Panc1 (cell line): ENCODE results near the gene FBXL15. TPM values are rescaled to one million over a fixed set of nuclear protein-coding genes. Genes with fewer than 3 reads are reported as not detected.

ENCODE experiments used
- ATAC-seq: fragments of 200-7000 bp; cut with Tn5 transposase; 2 replicates; pipeline ENCODE4 v1.9.1; 2020; ENCODE audit warnings: mild to moderate bottlenecking, moderate library complexity
- BruUV-seq: library from RNA; stranded (reverse); fragments of 400-500 nt; replicated peaks from 2 replicates; lab custom pipeline; 2021; lab: Mats Ljungman, UMichigan
- CTCF ChIA-PET: fragments of 300-600 bp; sonication (Branson Sonifier 250); formaldehyde crosslinking; loops from one replicate; lab custom pipeline; 2022; ENCODE audit warnings: antibody characterized with exemption; lab: Charles Lee
- POLR2A ChIA-PET: fragments of 300-600 bp; sonication (Branson Sonifier 250); formaldehyde crosslinking; loops from one replicate; lab custom pipeline; 2022; ENCODE audit warnings: antibody characterized with exemption; lab: Charles Lee
- DNase-seq: peaks from one replicate; pipeline ENCODE4 v3.0.0-alpha.2; 2010; ENCODE audit warnings: low read depth, low spot score
- H3K27ac ChIP-seq: 2 replicates; pipeline ENCODE4 v1.5.1; 2011; ENCODE audit warnings: mild to moderate bottlenecking, low read length, inconsistent platforms
- H3K27me3 ChIP-seq: fragments of 200-500 bp; sonication (Bioruptor generic); 2 replicates; pipeline ENCODE4 v1.6.0; 2014; ENCODE audit warnings: low read length, inconsistent platforms; ENCODE audit not compliant: control insufficient read depth, insufficient read depth
- H3K36me3 ChIP-seq: fragments of 200-500 bp; sonication (Bioruptor generic); 2 replicates; pipeline ENCODE4 v1.5.1; 2014; ENCODE audit warnings: inconsistent platforms, mild to moderate bottlenecking, low read length, moderate library complexity; ENCODE audit not compliant: control insufficient read depth, insufficient read depth
- H3K4me1 ChIP-seq: 2 replicates; pipeline ENCODE4 v1.5.1; 2011; ENCODE audit warnings: inconsistent platforms, mild to moderate bottlenecking, low read length, moderate library complexity; ENCODE audit not compliant: control insufficient read depth, insufficient read depth
- H3K4me3 ChIP-seq, 2 experiments: 2 replicates each; pipeline ENCODE4 v1.5.1; 2011 to 2012; ENCODE audit warnings: low read depth in 2 of 2, low read length in 2 of 2, mild to moderate bottlenecking in 2 of 2, inconsistent platforms in 1 of 2, moderate library complexity in 1 of 2
- H3K9me3 ChIP-seq: fragments of 200-500 bp; sonication (Bioruptor generic); 2 replicates; pipeline ENCODE4 v1.5.1; 2014; ENCODE audit warnings: low read depth, mild to moderate bottlenecking, inconsistent platforms, low read length, moderate library complexity; ENCODE audit not compliant: control insufficient read depth, insufficient read depth
- POLR2AphosphoS5 ChIP-seq: IDR thresholded peaks from 2 replicates; pipeline ENCODE4 v1.6.1; 2012; ENCODE audit warnings: mild to moderate bottlenecking, low read depth, low read length, moderate library complexity
- SIN3A ChIP-seq: IDR thresholded peaks from 2 replicates; pipeline ENCODE4 v1.6.1; 2012; ENCODE audit warnings: low read depth, mild to moderate bottlenecking, low read length, moderate library complexity, borderline replicate concordance; ENCODE audit not compliant: insufficient read depth
- TCF7L2 ChIP-seq: IDR thresholded peaks from 2 replicates; pipeline ENCODE4 v1.6.1; 2011; ENCODE audit warnings: mild to moderate bottlenecking, low read depth, low read length, inconsistent platforms
- in situ Hi-C: cut with HindIII; loops from 2 replicates; pipeline ENCODE4 v1.10.0; 2016; ENCODE audit warnings: low sequenced_read_pairs, low pct_unique_long_range_greater_than_20kb
- intact Hi-C: fragments of 100-400 bp; cut with micrococcal nuclease; formaldehyde crosslinking; loops from one replicate; pipeline ENCODE4 v1.10.0; 2022; ENCODE audit not compliant: unreplicated experiment
- total RNA-seq: library from RNA; stranded (reverse); gene quantifications from one replicate; pipeline ENCODE4 v1.2.1, GENCODE V29; 2021; ENCODE audit not compliant: unreplicated experiment
- TF ChIP-seq, protein P1 (sequence below), 2 experiments: IDR thresholded peaks; 2 replicates each; pipeline ENCODE4 v1.6.1; 2011 to 2012; ENCODE audit warnings: low read depth in 2 of 2, control low read depth in 1 of 2, low read length in 1 of 2, mild to moderate bottlenecking in 1 of 2, moderate library complexity in 1 of 2; ENCODE audit not compliant: insufficient read depth in 1 of 2
- TF ChIP-seq, protein P2 (sequence below): fragments of 450-650 bp; IDR thresholded peaks from 2 replicates; pipeline ENCODE4 v1.5.1; 2017; ENCODE audit warnings: mild to moderate bottlenecking

FBXL15 gene
- total RNA-seq, 1 experiment from 2014 or later: 7.9 TPM

DNA sequence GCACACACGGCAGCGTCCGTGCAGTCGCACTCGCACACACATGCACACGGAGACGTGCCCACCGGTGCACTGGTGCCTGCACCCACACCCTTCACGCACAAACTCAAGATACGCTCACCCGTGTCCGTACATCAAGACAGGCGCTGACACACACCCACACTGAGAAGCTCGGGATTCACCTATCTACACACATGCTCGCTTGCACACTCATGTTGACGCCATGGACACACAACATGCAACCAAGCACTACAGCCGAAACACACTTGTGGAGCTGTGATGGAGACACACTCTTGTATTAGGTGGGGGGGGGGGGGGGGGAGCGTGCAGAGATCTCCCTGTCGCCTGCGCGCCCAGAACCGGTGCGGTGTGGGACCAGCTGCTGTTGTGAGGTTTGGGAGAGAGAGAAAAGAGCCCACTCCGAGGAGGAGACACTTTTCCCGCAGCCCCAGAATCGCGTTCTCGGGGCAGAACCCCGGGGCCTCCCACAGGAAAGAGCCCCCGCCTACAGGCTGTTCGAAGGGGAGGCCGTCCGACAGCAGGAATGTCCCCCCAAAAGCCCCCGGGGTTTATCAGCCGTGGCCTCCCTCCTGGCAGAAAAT, 25.7 kb upstream of the FBXL15 start:
- in situ Hi-C loops (no loop called here), intact Hi-C loops (loop anchor here (5.0 kb wide), 1 partner anchor 163 kb away; no protein-coding TSS in a partner anchor)
- POLR2A ChIA-PET: interaction anchor here (0.6 to 0.8 kb wide), 4 partner anchors 23 to 1651 kb away, joined by 3 to 13 read pairs (median 8); partner anchors contain the start of gene GBF1
- DNase-seq: no peak
- H3K27me3 ChIP-seq: no peaks in the 10 kb centered on the region; the same call in 1 of the 2 replicates
- TF ChIP-seq, protein P1, sequence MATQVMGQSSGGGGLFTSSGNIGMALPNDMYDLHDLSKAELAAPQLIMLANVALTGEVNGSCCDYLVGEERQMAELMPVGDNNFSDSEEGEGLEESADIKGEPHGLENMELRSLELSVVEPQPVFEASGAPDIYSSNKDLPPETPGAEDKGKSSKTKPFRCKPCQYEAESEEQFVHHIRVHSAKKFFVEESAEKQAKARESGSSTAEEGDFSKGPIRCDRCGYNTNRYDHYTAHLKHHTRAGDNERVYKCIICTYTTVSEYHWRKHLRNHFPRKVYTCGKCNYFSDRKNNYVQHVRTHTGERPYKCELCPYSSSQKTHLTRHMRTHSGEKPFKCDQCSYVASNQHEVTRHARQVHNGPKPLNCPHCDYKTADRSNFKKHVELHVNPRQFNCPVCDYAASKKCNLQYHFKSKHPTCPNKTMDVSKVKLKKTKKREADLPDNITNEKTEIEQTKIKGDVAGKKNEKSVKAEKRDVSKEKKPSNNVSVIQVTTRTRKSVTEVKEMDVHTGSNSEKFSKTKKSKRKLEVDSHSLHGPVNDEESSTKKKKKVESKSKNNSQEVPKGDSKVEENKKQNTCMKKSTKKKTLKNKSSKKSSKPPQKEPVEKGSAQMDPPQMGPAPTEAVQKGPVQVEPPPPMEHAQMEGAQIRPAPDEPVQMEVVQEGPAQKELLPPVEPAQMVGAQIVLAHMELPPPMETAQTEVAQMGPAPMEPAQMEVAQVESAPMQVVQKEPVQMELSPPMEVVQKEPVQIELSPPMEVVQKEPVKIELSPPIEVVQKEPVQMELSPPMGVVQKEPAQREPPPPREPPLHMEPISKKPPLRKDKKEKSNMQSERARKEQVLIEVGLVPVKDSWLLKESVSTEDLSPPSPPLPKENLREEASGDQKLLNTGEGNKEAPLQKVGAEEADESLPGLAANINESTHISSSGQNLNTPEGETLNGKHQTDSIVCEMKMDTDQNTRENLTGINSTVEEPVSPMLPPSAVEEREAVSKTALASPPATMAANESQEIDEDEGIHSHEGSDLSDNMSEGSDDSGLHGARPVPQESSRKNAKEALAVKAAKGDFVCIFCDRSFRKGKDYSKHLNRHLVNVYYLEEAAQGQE (IDR thresholded peaks at IDR 0.05; ENCODE audit: insufficient read depth in 1 of 2, low read depth in 2 of 2, low read length in 1 of 2): no peak
- TF ChIP-seq POLR2AphosphoS5 (no peak; the same call in 1 of the 2 replicates), SIN3A (no peak), TCF7L2 (no peak)
- TF ChIP-seq, protein P2, sequence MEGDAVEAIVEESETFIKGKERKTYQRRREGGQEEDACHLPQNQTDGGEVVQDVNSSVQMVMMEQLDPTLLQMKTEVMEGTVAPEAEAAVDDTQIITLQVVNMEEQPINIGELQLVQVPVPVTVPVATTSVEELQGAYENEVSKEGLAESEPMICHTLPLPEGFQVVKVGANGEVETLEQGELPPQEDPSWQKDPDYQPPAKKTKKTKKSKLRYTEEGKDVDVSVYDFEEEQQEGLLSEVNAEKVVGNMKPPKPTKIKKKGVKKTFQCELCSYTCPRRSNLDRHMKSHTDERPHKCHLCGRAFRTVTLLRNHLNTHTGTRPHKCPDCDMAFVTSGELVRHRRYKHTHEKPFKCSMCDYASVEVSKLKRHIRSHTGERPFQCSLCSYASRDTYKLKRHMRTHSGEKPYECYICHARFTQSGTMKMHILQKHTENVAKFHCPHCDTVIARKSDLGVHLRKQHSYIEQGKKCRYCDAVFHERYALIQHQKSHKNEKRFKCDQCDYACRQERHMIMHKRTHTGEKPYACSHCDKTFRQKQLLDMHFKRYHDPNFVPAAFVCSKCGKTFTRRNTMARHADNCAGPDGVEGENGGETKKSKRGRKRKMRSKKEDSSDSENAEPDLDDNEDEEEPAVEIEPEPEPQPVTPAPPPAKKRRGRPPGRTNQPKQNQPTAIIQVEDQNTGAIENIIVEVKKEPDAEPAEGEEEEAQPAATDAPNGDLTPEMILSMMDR: no peak
- no TSS peak for BruUV-seq
- H3K9me3 ChIP-seq: no peaks in the 10 kb centered on the region
- peaks cover 26% of the 10 kb centered on the region for H3K4me1 ChIP-seq
- H3K36me3 ChIP-seq: peaks cover 2% of the 10 kb centered on the region; the same call in 1 of the 2 replicates
- peak overlapping the region; percentile 67 to 89 for H3K4me3 ChIP-seq
- H3K27ac ChIP-seq: peak overlapping the region; percentile 63
- peak; percentile 12 for ATAC-seq
- CTCF ChIA-PET: interaction anchor here (0.6 to 0.8 kb wide), 2 partner anchors 165 to 288 kb away, joined by 3 read pairs; no protein-coding TSS in a partner anchor

DNA sequence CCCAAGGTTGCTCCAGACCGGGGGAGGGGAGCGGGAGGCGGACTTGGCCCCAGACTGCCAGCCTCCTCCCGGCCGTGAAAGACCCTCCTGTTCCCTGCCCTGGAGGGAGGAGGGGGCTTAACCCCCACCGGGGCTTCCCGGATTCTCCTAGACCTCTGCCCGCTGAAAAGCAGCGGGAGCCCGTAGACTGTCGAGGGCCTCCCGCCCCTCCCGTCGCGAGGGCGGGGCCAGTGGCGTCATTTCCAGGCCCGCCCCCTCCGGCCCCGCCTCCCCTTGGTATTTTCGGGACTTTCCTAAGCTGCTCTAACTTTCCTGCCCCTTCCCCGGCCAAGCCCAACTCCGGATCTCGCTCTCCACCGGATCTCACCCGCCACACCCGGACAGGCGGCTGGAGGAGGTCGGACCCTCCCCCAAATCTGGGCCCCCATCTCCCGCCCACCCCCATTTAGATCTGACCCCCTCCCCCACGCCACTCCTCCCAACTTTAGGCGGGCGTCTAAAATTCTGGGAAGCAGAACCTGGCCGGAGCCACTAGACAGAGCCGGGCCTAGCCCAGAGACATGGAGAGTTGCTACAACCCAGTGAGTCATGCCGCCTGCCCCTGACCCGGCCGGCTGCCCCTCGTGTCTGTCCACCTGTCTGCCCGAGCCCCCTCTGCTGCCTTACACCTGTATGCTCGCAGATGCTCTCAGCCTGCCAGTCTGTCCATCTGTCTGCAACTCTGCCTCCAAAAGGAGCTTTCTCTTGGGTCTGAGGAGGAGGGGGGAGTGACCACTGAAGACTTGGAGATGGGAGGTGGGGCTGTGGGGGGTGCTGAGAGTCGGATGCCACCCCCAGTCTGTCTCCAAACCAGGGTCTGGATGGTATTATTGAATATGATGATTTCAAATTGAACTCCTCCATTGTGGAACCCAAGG, 25.0 kb upstream of the FBXL15 start, which contains the start of gene NFKB2:
Gene NFKB2 (plus strand): TSS at position 306 of the 917 bp plus-strand sequence. CDS start 255 bp downstream, at position 561.
- TF ChIP-seq POLR2AphosphoS5 (no peak), TCF7L2 (no peak), SIN3A (no peak)
- TF ChIP-seq, protein P2: no peak
- TF ChIP-seq, protein P1 (IDR thresholded peaks at IDR 0.05; ENCODE audit: insufficient read depth in 1 of 2, low read depth in 2 of 2, low read length in 1 of 2): no peak
- H3K27me3 ChIP-seq: no peaks in the 10 kb centered on the region; the same call in 1 of the 2 replicates
- POLR2A ChIA-PET: interaction anchor here (0.5 to 0.7 kb wide), 6 partner anchors 24 to 1652 kb away, joined by 4 to 13 read pairs (median 8); partner anchors contain the start of gene GBF1
- BruUV-seq: no TSS peak
- peak within 1 kb of the TSS; percentile 80 for H3K27ac ChIP-seq
- DNase-seq: no peak
- peak; percentile 65 for ATAC-seq
- peaks cover 31% of the 10 kb centered on the region for H3K4me1 ChIP-seq
- intact Hi-C loops: no loop called here
- no peaks in the 10 kb centered on the region for H3K9me3 ChIP-seq
- H3K4me3 ChIP-seq: peak within 1 kb of the TSS; percentile 67 to 89
- CTCF ChIA-PET: interaction anchor here (0.6 to 0.8 kb wide), 4 partner anchors 12 to 287 kb away, joined by 3 to 7 read pairs (median 4); no protein-coding TSS in a partner anchor
- H3K36me3 ChIP-seq: peaks cover 2% of the 10 kb centered on the region; the same call in 1 of the 2 replicates
- in situ Hi-C loops: no loop called here
